Activated CD4-positive, alpha-beta memory T cell treated with anti-CD3 and anti-CD28 coated beads, Interleukin-2, amount 10 ng/mL, durations not matched to agents 7 days and 5 days (primary cell): ENCODE results near the gene BMPR1A. TPM values are rescaled to one million over a fixed set of nuclear protein-coding genes. Genes with fewer than 3 reads are reported as not detected.

Experiments
- CTCF ChIA-PET: fragments of 350-600 bp; sonication (Branson Sonifier 250); formaldehyde crosslinking; loops from one replicate; lab custom pipeline; 2021; ENCODE audit warnings: antibody characterized with exemption, inconsistent platforms; lab: Charles Lee
- POLR2A ChIA-PET: fragments of 350-600 bp; sonication (Branson Sonifier 250); formaldehyde crosslinking; loops from one replicate; lab custom pipeline; 2021; ENCODE audit warnings: antibody characterized with exemption; lab: Charles Lee
- DNase-seq: peaks from one replicate; pipeline ENCODE4 v3.0.0-alpha.2; 2020
- H3K27ac Mint-ChIP-seq: one replicate; pipeline ENCODE4 v1.8.0; 2021; ENCODE audit warnings: mild to moderate bottlenecking, mixed read lengths
- H3K27me3 Mint-ChIP-seq: one replicate; pipeline ENCODE4 v1.8.0; 2021; ENCODE audit warnings: mixed read lengths
- H3K36me3 Mint-ChIP-seq: one replicate; pipeline ENCODE4 v1.8.0; 2021; ENCODE audit warnings: low read depth, mixed read lengths
- H3K4me1 Mint-ChIP-seq: one replicate; pipeline ENCODE4 v1.8.0; 2021; ENCODE audit warnings: mixed read lengths
- H3K4me3 Mint-ChIP-seq: one replicate; pipeline ENCODE4 v1.8.0; 2021; ENCODE audit warnings: mild to moderate bottlenecking, mixed read lengths
- H3K9me3 Mint-ChIP-seq: one replicate; pipeline ENCODE4 v1.8.0; 2021; ENCODE audit warnings: mixed read lengths
- total RNA-seq, 2 experiments: library from RNA; stranded (reverse); gene quantifications; one replicate each; pipeline ENCODE4 v1.2.3, GENCODE V29; 2021

The BMPR1A gene
- total RNA-seq, 2 experiments from 2014 or later, result 14.8 to 17.2 TPM

GRCh38 chr10:86775056-86775869 is 18.8 kb downstream of the BMPR1A start:
- ChIA-PET CTCF (no interaction called here), POLR2A (no interaction called here)
- H3K4me3 Mint-ChIP-seq, result no peak overlapping the region
- H3K27ac Mint-ChIP-seq, result no peak overlapping the region
- no peaks in the 10 kb centered on the region for H3K27me3 Mint-ChIP-seq
- no peak for DNase-seq
- H3K36me3 Mint-ChIP-seq, result peaks cover 2% of the 10 kb centered on the region
- H3K4me1 Mint-ChIP-seq, result peaks cover 12% of the 10 kb centered on the region
- H3K9me3 Mint-ChIP-seq, result peaks cover 2% of the 10 kb centered on the region

DNA sequence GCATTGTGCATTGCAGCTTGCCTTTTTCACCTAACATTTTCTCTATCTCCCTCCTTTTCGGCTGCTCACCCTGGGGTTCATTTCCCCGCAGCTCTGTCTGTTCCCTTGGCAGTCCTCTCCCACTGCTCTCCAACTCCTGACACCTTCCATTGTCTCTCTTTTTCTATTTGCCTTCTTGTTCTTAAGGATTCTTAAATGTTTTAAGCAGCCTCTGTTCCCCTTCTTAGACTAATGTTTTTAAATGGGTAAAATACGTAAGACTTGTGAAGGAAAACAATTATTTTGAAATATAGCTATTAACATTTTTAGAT is 19.4 kb downstream of the BMPR1A start:
- DNase-seq, result no peak
- ChIA-PET POLR2A (no interaction called here), CTCF (no interaction called here)
- H3K9me3 Mint-ChIP-seq, result peaks cover 2% of the 10 kb centered on the region
- H3K27me3 Mint-ChIP-seq, result no peaks in the 10 kb centered on the region
- H3K4me3 Mint-ChIP-seq, result no peak overlapping the region
- H3K4me1 Mint-ChIP-seq, result peaks cover 10% of the 10 kb centered on the region
- H3K36me3 Mint-ChIP-seq, result peaks cover 2% of the 10 kb centered on the region
- H3K27ac Mint-ChIP-seq, result no peak overlapping the region

DNA sequence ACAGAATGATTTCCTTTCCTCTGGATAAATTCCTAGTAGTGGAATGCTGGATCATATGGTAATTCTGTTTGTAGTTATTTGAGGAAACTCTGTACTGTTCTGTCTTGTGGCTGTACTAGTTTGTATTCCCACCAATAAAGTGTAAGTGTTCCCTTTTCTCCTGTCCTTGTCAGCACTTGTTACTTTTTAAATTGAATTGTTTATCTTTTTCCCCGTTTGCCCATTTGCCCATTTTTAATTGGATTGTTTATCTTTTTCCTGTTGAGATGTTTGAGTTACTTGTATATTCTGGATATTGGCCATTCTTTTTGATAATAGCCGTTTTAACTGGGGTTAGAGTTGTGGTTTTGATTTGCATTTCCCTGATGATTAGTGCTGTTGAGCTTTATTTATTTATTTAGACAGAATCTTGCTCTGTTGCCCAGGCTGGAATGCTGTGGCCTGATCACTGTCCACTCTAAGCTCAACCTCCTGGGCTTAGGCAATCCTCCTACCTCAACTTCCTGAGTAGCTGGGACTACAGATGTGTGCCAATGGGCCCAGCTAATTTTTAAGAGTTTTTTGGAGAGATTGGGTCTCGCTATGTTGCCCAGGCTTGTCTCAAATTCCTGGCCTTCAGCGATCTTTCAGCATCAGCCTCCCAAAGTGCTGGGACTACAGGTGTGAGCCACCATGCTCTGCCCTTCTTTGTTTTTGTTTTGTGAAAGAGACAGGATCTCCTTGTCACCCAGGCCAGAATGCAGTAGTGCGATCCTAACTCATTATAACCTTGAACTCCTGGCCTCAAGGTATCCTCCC is 23.0 kb downstream of the BMPR1A start:
- Mint-ChIP-seq H3K9me3 (peaks cover 6% of the 10 kb centered on the region), H3K27me3 (no peaks in the 10 kb centered on the region), H3K4me1 (peaks cover 19% of the 10 kb centered on the region), H3K27ac (no peak overlapping the region), H3K36me3 (peaks cover 7% of the 10 kb centered on the region), H3K4me3 (no peak overlapping the region)
- ChIA-PET POLR2A (no interaction called here), CTCF (interaction anchor here (0.6 kb wide), 1 partner anchor 256 kb away, joined by 3 read pairs; no protein-coding TSS in a partner anchor)
- no peak for DNase-seq

GRCh38 chr10:86782701-86783418 is 26.4 kb downstream of the BMPR1A start:
- DNase-seq, result no peak
- CTCF ChIA-PET, result interaction anchor here (0.9 kb wide), 1 partner anchor 67 kb away, joined by 3 read pairs; no protein-coding TSS in a partner anchor
- Mint-ChIP-seq H3K4me1 (peaks cover 13% of the 10 kb centered on the region), H3K36me3 (peaks cover 21% of the 10 kb centered on the region), H3K27me3 (no peaks in the 10 kb centered on the region), H3K27ac (no peak overlapping the region), H3K9me3 (peaks cover 19% of the 10 kb centered on the region), H3K4me3 (no peak overlapping the region)
- POLR2A ChIA-PET, result no interaction called here

- H3K27me3 Mint-ChIP-seq, result no peaks in the 10 kb centered on the region
- ChIA-PET POLR2A (no interaction called here), CTCF (no interaction called here)
- H3K9me3 Mint-ChIP-seq, result peaks cover 19% of the 10 kb centered on the region
- DNase-seq, result no peak
- peaks cover 19% of the 10 kb centered on the region for H3K36me3 Mint-ChIP-seq
- no peak overlapping the region for H3K27ac Mint-ChIP-seq
- H3K4me3 Mint-ChIP-seq, result no peak overlapping the region
- peaks cover 13% of the 10 kb centered on the region for H3K4me1 Mint-ChIP-seq
Measured at GRCh38 chr10:86785037-86785436, 28.6 kb downstream of the BMPR1A start.

- POLR2A ChIA-PET, result no interaction called here
Measured at GRCh38 chr10:86785968-86786367, 29.5 kb downstream of the BMPR1A start.

DNA sequence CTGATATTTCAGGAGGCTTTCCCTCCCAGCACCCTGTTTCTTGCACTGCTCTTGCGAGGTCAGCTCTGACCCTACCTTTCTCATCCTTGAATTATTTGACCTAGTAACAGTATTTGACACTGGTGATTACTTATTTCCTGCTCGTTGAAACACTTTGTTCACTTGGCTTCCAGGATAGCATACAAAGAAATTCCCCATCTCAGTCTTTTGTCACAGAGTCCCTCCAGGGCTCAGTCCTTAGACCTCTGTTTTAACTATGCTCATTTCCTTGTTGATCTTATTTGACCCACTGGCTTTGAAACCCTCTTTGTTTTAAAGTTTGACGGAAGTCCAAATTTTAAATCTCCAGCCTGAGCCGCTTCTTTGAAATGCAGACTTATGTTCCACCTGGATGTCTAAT is 29.9 kb downstream of the BMPR1A start:
- H3K36me3 Mint-ChIP-seq, result peaks cover 19% of the 10 kb centered on the region
- no peaks in the 10 kb centered on the region for H3K27me3 Mint-ChIP-seq
- POLR2A ChIA-PET, result no interaction called here
- H3K27ac Mint-ChIP-seq, result no peak overlapping the region
- DNase-seq, result no peak
- CTCF ChIA-PET, result no interaction called here
- no peak overlapping the region for H3K4me3 Mint-ChIP-seq
- H3K9me3 Mint-ChIP-seq, result peaks cover 14% of the 10 kb centered on the region
- H3K4me1 Mint-ChIP-seq, result peaks cover 13% of the 10 kb centered on the region

More at GRCh38 chr10:86785968-86786367, 29.5 kb downstream of the BMPR1A start:
- Mint-ChIP-seq H3K4me3 (no peak overlapping the region), H3K36me3 (peaks cover 19% of the 10 kb centered on the region), H3K27ac (no peak overlapping the region), H3K4me1 (peaks cover 13% of the 10 kb centered on the region), H3K27me3 (no peaks in the 10 kb centered on the region), H3K9me3 (peaks cover 17% of the 10 kb centered on the region)
- CTCF ChIA-PET, result no interaction called here
- no peak for DNase-seq

GRCh38 chr10:86790394-86790793 is 34.0 kb downstream of the BMPR1A start:
- DNase-seq, result no peak
- peaks cover 9% of the 10 kb centered on the region for H3K9me3 Mint-ChIP-seq
- H3K27me3 Mint-ChIP-seq, result no peaks in the 10 kb centered on the region
- ChIA-PET CTCF (no interaction called here), POLR2A (no interaction called here)
- H3K27ac Mint-ChIP-seq, result no peak overlapping the region
- H3K36me3 Mint-ChIP-seq, result peaks cover 10% of the 10 kb centered on the region
- no peaks in the 10 kb centered on the region for H3K4me1 Mint-ChIP-seq
- no peak overlapping the region for H3K4me3 Mint-ChIP-seq

GRCh38 chr10:86792461-86793167 is 36.2 kb downstream of the BMPR1A start:
- POLR2A ChIA-PET, result no interaction called here
- peaks cover 3% of the 10 kb centered on the region for H3K9me3 Mint-ChIP-seq
- DNase-seq, result no peak
- H3K27me3 Mint-ChIP-seq, result no peaks in the 10 kb centered on the region
- no peaks in the 10 kb centered on the region for H3K4me1 Mint-ChIP-seq
- no peak overlapping the region for H3K27ac Mint-ChIP-seq
- peaks cover 3% of the 10 kb centered on the region for H3K36me3 Mint-ChIP-seq
- no peak overlapping the region for H3K4me3 Mint-ChIP-seq
- CTCF ChIA-PET, result no interaction called here

- no peaks in the 10 kb centered on the region for H3K27me3 Mint-ChIP-seq
- POLR2A ChIA-PET, result no interaction called here
- H3K4me3 Mint-ChIP-seq, result no peak overlapping the region
- peaks cover 4% of the 10 kb centered on the region for H3K4me1 Mint-ChIP-seq
- H3K9me3 Mint-ChIP-seq, result no peaks in the 10 kb centered on the region
- CTCF ChIA-PET, result interaction anchor here (0.8 kb wide), 1 partner anchor 25 kb away, joined by 3 read pairs; no protein-coding TSS in a partner anchor
- DNase-seq, result no peak
- no peak overlapping the region for H3K27ac Mint-ChIP-seq
- no peaks in the 10 kb centered on the region for H3K36me3 Mint-ChIP-seq
Measured at GRCh38 chr10:86793696-86794095, 37.3 kb downstream of the BMPR1A start.

DNA sequence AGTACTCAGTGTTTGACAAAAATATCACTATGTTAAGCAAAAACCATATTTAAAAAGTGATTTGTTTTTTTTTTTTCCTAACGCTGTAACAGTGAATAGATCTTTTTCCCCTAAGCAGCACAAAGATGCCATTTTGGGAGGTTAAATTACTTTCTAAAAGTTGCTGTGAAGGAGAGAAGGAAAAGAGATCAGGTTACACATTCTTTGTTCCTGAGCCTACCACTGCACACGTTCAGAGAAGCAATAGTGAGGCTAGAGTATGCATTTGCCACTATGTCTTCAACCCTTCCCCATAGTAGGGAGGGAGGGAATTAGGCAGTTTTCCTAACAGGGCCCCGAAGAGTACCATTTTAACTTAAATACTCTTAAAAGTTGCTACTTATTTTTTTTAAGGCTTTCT is 38.9 kb downstream of the BMPR1A start:
- DNase-seq, result no peak

DNA sequence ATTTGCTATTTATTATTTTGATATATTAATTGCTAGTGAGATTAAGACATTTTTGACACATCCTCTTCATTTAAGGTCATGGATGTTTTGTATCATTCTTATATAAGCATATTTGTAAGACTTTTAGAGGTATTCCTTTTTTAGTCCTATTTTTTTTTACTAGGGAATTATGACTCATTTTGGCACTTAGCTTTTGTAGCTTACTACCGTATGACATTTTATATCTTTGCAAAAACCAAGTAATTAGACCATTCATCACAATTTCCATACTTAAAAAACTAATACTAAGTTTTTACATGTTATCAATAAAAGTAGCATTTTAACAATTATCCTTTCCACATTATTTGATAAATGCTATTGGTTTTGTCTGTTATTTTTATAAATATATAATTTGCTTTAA is 41.6 kb downstream of the BMPR1A start:
- POLR2A ChIA-PET, result no interaction called here

More for the DNA sequence above, 38.9 kb downstream of the BMPR1A start:
- ChIA-PET CTCF (no interaction called here), POLR2A (no interaction called here)
- Mint-ChIP-seq H3K27ac (no peak overlapping the region), H3K9me3 (no peaks in the 10 kb centered on the region), H3K4me1 (peaks cover 15% of the 10 kb centered on the region), H3K4me3 (no peak overlapping the region), H3K27me3 (no peaks in the 10 kb centered on the region), H3K36me3 (no peaks in the 10 kb centered on the region)

More for the DNA sequence above, 41.6 kb downstream of the BMPR1A start:
- Mint-ChIP-seq H3K4me3 (no peak overlapping the region), H3K4me1 (peaks cover 15% of the 10 kb centered on the region), H3K27me3 (no peaks in the 10 kb centered on the region), H3K9me3 (no peaks in the 10 kb centered on the region), H3K36me3 (no peaks in the 10 kb centered on the region), H3K27ac (no peak overlapping the region)
- CTCF ChIA-PET, result interaction anchor here (1.1 to 1.6 kb wide), 2 partner anchors 71 to 110 kb away, joined by 3 to 4 read pairs; no protein-coding TSS in a partner anchor
- no peak for DNase-seq
